Measurements from ENCODE around the gene CD200. TPM values are rescaled to one million over a fixed set of nuclear protein-coding genes. Genes with fewer than 3 reads are reported as not detected.

The CD200 gene
- total and polyA plus RNA-seq, 12 donors, result 1.3 to 20.7 (median 3.3) TPM; not detected in 1

DNA sequence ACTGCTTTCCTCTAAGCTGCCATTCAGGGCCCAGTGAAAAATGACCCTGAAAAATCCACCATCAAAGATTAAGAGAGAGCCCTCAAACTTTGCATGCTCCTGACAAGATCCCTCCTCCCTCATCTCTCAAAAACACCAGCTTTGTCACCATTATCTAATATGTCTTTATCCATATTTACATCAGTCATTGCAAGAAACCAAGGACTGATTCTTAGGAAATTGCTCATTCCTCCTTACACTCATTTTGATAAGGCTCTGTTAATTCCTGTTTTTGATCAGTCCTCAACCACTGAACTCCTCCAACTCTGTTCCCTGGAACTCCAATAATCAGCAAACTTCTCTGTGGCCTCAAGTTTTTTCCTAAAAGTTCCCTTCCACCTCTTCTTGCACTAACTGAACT, 51.8 kb downstream of the CD200 start:
- Histone ChIP-seq H3K27ac (no peak overlapping the region), H3K27me3 (no peaks in the 10 kb centered on the region), H3K4me1 (replicated peaks in 1 of 2) (no peaks in the 10 kb centered on the region), H3K36me3 (replicated peaks in 1 of 2) (no peaks in the 10 kb centered on the region), H3K4me3 (no peak overlapping the region), H3K9me3 (replicated peaks in 1 of 3) (no peaks in the 10 kb centered on the region)
- DNase-seq, result no peak
- intact Hi-C loops (cut with DNase I), result no loop called here
- TF ChIP-seq CTCF (IDR thresholded peaks at IDR 0.05), result no peak
- no peak for TF ChIP-seq POLR2A (IDR thresholded peaks at IDR 0.05)

- intact Hi-C loops (cut with DNase I), result no loop called here
- H3K9me3 ChIP-seq (replicated peaks in 1 of 3), result no peaks in the 10 kb centered on the region
- DNase-seq, result no peak
- no peaks in the 10 kb centered on the region for H3K36me3 ChIP-seq (replicated peaks in 1 of 2)
- TF ChIP-seq POLR2A (IDR thresholded peaks at IDR 0.05), result no peak
- no peak for TF ChIP-seq CTCF (IDR thresholded peaks at IDR 0.05)
- H3K4me3 ChIP-seq, result no peak overlapping the region
- H3K27ac ChIP-seq, result no peak overlapping the region
- peaks cover 0 to 4% of the 10 kb centered on the region in 2 donors for H3K4me1 ChIP-seq (replicated peaks in 1 of 2)
- no peaks in the 10 kb centered on the region for H3K27me3 ChIP-seq
Observed at GRCh38 chr3:112388972-112389371, 56.0 kb downstream of the CD200 start.

DNA sequence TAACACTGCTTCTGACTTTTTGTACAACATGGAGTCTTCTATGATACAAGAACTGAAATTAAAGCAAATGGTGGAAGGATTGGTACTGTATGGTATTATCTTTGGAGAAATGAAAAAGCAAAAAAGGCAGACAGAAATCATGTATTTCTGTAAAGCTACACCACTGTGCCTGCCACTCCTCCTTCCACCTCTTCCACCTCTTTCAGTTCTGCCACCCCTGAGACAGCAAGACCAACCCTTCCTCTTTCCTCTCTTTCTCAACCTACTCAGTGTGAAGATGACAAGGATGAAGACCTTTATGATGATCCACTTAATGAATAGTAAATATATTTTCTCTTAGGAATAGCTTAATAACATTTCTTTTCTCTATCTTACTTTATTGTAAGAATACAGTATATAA, 57.0 kb downstream of the CD200 start:
- H3K27ac ChIP-seq, result no peak overlapping the region
- intact Hi-C loops (cut with DNase I), result no loop called here
- no peak for DNase-seq

GRCh38 chr3:112390783-112391641, 58.1 kb downstream of the CD200 start:
- Histone ChIP-seq H3K36me3 (replicated peaks in 1 of 2) (no peaks in the 10 kb centered on the region), H3K27ac (peak overlapping the region in 1 of 5 donors; percentile 31), H3K4me3 (no peak overlapping the region), H3K9me3 (replicated peaks in 1 of 3) (no peaks in the 10 kb centered on the region), H3K4me1 (replicated peaks in 1 of 2) (peaks cover 0 to 4% of the 10 kb centered on the region in 2 donors), H3K27me3 (no peaks in the 10 kb centered on the region)
- no peak for TF ChIP-seq POLR2A (IDR thresholded peaks at IDR 0.05)
- TF ChIP-seq CTCF (IDR thresholded peaks at IDR 0.05), result no peak
- 24 to 43% (median 32%) methylated on average over 4 of the region's 4 CpGs for WGBS, 4 donors
- DNase-seq, result no peak
- intact Hi-C loops (cut with DNase I), result no loop called here

More for the DNA sequence above, 57.0 kb downstream of the CD200 start:
- H3K9me3 ChIP-seq (replicated peaks in 1 of 3), result no peaks in the 10 kb centered on the region
- no peaks in the 10 kb centered on the region for H3K27me3 ChIP-seq
- no peaks in the 10 kb centered on the region for H3K36me3 ChIP-seq (replicated peaks in 1 of 2)
- no peak overlapping the region for H3K4me3 ChIP-seq
- TF ChIP-seq POLR2A (IDR thresholded peaks at IDR 0.05) (no peak), CTCF (IDR thresholded peaks at IDR 0.05) (no peak)
- H3K4me1 ChIP-seq (replicated peaks in 1 of 2), result peaks cover 0 to 4% of the 10 kb centered on the region in 2 donors

All from adrenal gland (tissue), 12 donors.